Nephron progenitor cell (in vitro differentiated cells): Measurements from ENCODE around the gene MEOX2.

ENCODE experiments used
- DNase-seq: peaks from one replicate; pipeline ENCODE4 v3.0.0; 2021
- H3K27ac Mint-ChIP-seq: 2 replicates; pipeline ENCODE4 v1.8.0; 2021; ENCODE audit warnings: mild to moderate bottlenecking, moderate library complexity, mixed read lengths
- H3K27me3 Mint-ChIP-seq: 2 replicates; pipeline ENCODE4 v1.8.0; 2021; ENCODE audit warnings: mild to moderate bottlenecking, low read depth, mixed read lengths; ENCODE audit not compliant: poor library complexity
- H3K36me3 Mint-ChIP-seq: 2 replicates; pipeline ENCODE4 v1.8.0; 2021; ENCODE audit warnings: low read depth, mixed read lengths
- H3K4me1 Mint-ChIP-seq: 2 replicates; pipeline ENCODE4 v1.8.0; 2021; ENCODE audit warnings: mixed read lengths
- H3K4me3 Mint-ChIP-seq: 2 replicates; pipeline ENCODE4 v1.8.0; 2021; ENCODE audit warnings: mild to moderate bottlenecking, moderate library complexity, mixed read lengths
- H3K9me3 Mint-ChIP-seq: 2 replicates; pipeline ENCODE4 v1.8.0; 2021; ENCODE audit warnings: mild to moderate bottlenecking, moderate library complexity, mixed read lengths
- TF ChIP-seq, protein P1 (sequence below): fragments of 200-600 bp; sonication (generic); IDR thresholded peaks from 2 replicates; pipeline ENCODE4 v1.5.0; 2021; ENCODE audit warnings: antibody characterized with exemption

MEOX2 gene

DNA sequence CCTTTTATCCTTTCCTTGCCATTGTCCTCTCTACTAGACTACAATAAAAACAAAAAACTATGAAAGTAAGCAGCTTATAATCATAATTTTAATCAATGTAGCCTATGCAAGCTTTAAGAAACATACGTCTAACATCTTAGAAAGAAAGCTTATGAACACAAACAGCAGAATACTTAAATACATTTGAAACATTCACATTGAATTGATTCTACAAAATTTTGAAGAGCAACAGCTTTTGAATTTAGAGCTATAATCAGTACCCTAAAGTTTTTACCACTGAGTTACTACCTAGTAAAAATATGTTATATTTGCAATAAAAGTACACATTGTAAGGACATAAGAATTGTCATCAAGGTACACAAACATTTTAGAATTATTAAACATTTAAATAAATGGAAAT is 7.2 kb downstream of the MEOX2 start:
- Mint-ChIP-seq H3K4me1 (peaks cover 2% of the 10 kb centered on the region), H3K4me3 (no peak overlapping the region), H3K27ac (no peak overlapping the region), H3K27me3 (peaks cover 37% of the 10 kb centered on the region), H3K36me3 (no peaks in the 10 kb centered on the region), H3K9me3 (no peaks in the 10 kb centered on the region)
- TF ChIP-seq, protein P1, sequence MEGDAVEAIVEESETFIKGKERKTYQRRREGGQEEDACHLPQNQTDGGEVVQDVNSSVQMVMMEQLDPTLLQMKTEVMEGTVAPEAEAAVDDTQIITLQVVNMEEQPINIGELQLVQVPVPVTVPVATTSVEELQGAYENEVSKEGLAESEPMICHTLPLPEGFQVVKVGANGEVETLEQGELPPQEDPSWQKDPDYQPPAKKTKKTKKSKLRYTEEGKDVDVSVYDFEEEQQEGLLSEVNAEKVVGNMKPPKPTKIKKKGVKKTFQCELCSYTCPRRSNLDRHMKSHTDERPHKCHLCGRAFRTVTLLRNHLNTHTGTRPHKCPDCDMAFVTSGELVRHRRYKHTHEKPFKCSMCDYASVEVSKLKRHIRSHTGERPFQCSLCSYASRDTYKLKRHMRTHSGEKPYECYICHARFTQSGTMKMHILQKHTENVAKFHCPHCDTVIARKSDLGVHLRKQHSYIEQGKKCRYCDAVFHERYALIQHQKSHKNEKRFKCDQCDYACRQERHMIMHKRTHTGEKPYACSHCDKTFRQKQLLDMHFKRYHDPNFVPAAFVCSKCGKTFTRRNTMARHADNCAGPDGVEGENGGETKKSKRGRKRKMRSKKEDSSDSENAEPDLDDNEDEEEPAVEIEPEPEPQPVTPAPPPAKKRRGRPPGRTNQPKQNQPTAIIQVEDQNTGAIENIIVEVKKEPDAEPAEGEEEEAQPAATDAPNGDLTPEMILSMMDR = no peak
- no peak for DNase-seq

DNA sequence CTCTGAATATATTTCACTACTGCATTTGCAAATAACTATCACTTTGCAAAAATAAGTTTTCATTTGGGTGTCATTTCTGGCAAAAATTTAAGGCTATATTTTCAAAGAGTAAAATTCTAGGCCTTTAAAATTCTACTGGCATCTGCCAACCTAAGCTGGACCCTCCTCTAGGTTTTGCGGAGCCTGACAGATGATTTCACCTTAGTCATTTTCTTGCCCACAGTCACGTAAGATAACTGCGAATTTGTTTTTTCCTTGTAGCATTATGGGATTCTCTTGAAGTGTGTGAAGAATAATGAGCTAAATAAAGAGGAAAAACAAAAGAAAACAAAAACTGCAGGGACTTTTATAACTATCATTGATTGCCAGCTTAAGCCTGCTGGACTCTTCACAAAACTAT is 7.8 kb downstream of the MEOX2 start:
- TF ChIP-seq, protein P1 = no peak
- peaks cover 31% of the 10 kb centered on the region for H3K27me3 Mint-ChIP-seq
- H3K9me3 Mint-ChIP-seq = no peaks in the 10 kb centered on the region
- H3K36me3 Mint-ChIP-seq = no peaks in the 10 kb centered on the region
- H3K27ac Mint-ChIP-seq = no peak overlapping the region
- DNase-seq = no peak
- H3K4me3 Mint-ChIP-seq = no peak overlapping the region
- no peaks in the 10 kb centered on the region for H3K4me1 Mint-ChIP-seq

DNA sequence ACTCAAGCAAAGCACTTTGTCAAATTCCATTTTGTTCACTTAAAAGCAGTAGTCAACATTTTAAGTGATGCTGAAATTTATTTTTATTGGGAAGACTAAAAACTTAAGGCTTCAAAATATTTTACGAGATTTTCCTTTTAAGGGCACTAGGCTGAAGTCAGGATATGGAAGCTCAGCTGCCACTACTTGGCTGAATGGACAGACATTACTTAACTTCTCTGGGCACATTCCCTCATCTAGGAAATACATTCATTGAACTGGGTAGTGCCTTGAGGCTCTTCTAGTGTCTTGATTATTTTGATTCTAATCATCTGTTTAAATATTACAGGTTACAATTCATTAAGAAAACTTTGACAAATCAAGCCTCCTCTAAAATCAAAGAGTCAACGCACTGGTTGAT is 11.1 kb downstream of the MEOX2 start:
- TF ChIP-seq, protein P1 = no peak
- Mint-ChIP-seq H3K4me1 (no peaks in the 10 kb centered on the region), H3K36me3 (no peaks in the 10 kb centered on the region), H3K27me3 (peaks cover 13% of the 10 kb centered on the region), H3K27ac (no peak overlapping the region), H3K4me3 (no peak overlapping the region), H3K9me3 (no peaks in the 10 kb centered on the region)
- DNase-seq = no peak

DNA sequence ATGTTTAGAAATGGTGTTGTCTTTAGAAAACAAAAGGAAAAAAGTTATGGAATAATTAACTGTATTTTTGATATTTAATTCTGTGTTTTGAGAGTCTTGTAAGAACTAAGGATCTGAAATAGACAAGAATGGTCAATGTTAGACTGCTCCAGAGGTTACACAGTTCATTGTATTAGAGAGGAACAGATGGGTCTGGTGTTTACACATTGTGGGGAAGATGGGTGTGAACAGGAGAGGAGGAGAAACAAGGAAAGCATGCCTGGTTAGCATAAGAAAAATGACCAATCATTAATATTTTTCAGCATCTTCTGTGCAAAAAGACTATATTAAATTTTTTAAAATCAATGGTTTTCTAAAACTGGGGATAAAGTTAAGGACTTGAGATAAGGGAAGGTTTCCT is 11.9 kb downstream of the MEOX2 start:
- TF ChIP-seq, protein P1 = no peak
- no peaks in the 10 kb centered on the region for H3K9me3 Mint-ChIP-seq
- H3K27ac Mint-ChIP-seq = no peak overlapping the region
- no peaks in the 10 kb centered on the region for H3K36me3 Mint-ChIP-seq
- H3K4me3 Mint-ChIP-seq = no peak overlapping the region
- no peaks in the 10 kb centered on the region for H3K4me1 Mint-ChIP-seq
- peaks cover 13% of the 10 kb centered on the region for H3K27me3 Mint-ChIP-seq
- DNase-seq = no peak

DNA sequence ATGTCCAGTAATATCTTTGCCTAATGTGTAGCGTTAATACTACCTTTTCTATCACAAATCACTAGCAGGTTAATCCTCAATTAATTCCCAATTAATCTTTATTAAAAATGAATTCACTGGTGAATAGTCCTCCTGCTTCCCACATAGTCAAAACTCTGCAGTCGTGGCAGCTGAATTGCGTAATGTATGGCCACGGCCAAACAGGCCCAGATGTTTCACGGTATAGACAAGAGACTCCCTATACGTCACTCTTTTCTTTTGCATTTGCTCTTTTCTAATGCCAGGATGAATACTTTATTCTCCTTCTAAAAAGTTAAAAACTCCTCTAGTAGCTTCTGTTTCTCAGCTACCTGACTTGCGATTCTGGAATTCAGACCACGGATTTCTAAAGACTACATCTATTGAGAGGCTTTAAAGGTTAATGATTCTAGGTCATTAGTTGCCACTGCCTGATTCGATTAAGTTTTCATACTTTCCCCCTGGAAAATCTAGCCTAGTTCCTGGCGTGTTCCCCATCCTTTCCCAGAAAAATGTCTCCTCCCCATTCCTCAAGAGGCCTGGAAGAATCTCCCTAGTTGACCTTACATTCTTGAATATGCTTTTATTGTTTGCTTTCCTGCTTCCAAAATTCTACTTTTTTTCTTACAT is 16.9 kb downstream of the MEOX2 start:
- Mint-ChIP-seq H3K27ac (no peak overlapping the region), H3K9me3 (no peaks in the 10 kb centered on the region), H3K27me3 (peaks cover 4% of the 10 kb centered on the region), H3K4me3 (no peak overlapping the region), H3K36me3 (no peaks in the 10 kb centered on the region), H3K4me1 (peaks cover 6% of the 10 kb centered on the region)
- DNase-seq = no peak
- TF ChIP-seq, protein P1 = no peak

DNA sequence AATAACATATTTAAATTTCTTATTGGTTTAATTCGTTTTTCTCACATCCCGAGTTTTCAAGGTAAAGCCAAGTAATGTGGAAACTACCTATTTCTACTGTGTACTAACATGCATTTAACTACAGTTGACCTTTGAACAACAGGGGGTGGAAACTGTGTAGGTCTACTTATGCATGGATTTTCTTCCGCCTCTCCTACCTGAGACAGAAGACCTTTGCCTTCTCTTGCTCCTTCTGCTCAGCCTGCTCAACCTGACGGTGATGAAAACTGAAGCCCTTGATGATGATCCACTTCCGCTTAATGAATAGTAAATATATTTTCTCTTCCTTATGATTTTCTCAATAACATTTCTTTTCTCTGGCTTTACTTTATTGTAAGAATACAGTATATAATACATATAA is 18.5 kb downstream of the MEOX2 start:
- Mint-ChIP-seq H3K4me1 (peaks cover 6% of the 10 kb centered on the region), H3K36me3 (no peaks in the 10 kb centered on the region), H3K27me3 (no peaks in the 10 kb centered on the region), H3K9me3 (no peaks in the 10 kb centered on the region), H3K4me3 (no peak overlapping the region), H3K27ac (no peak overlapping the region)
- DNase-seq = no peak
- TF ChIP-seq, protein P1 = no peak
